Measurements from ENCODE around the gene RTN4RL2. TPM values are rescaled to one million over a fixed set of nuclear protein-coding genes. Genes with fewer than 3 reads are reported as not detected.
A peak's percentile ranks its signal among the peaks of the same experiment; 100 is the strongest.

RTN4RL2 gene
- total RNA-seq, 1 donor: 0.36 TPM

DNA sequence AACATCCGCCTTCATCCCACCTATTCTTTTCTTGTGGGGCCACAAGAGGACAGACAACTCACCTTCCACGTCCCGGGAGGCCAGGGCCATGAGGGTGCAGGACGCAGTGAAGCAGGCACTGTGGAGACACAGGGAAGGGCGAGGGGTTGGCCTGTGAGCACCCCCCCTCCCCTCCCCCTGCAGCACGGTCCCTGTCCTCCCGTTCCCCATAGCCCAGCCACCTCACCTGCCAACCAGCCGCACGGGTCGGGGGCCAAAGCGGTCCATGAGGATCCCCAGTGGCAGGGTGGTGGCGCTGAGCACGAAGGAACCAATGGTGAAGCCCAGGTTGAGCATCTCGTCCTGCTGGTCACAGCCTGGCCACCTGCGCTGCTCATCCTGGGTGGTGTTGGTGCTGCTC, 40.6 kb downstream of the RTN4RL2 start:
- Histone ChIP-seq H3K9me3 (ENCODE audit: low read depth, low read length) (no peaks in the 10 kb centered on the region), H3K4me2 (ENCODE audit: insufficient read depth, low read length) (no peak overlapping the region), H3K79me2 (ENCODE audit: insufficient read depth, low read length) (no peaks in the 10 kb centered on the region), H4K20me1 (ENCODE audit: insufficient read depth, low read length) (no peaks in the 10 kb centered on the region), H2AFZ (ENCODE audit: low read length) (no peak overlapping the region), H3K4me3 (ENCODE audit: insufficient read depth, low read length) (no peak overlapping the region), H3K4me1 (ENCODE audit: insufficient read depth, low read length) (peaks cover 9% of the 10 kb centered on the region), H3K36me3 (ENCODE audit: insufficient read depth, low read length) (no peaks in the 10 kb centered on the region), H3K27me3 (ENCODE audit: insufficient read depth, low read length) (no peaks in the 10 kb centered on the region), H3K27ac (ENCODE audit: low read depth, low read length) (no peak overlapping the region)
- TF ChIP-seq, protein P1, sequence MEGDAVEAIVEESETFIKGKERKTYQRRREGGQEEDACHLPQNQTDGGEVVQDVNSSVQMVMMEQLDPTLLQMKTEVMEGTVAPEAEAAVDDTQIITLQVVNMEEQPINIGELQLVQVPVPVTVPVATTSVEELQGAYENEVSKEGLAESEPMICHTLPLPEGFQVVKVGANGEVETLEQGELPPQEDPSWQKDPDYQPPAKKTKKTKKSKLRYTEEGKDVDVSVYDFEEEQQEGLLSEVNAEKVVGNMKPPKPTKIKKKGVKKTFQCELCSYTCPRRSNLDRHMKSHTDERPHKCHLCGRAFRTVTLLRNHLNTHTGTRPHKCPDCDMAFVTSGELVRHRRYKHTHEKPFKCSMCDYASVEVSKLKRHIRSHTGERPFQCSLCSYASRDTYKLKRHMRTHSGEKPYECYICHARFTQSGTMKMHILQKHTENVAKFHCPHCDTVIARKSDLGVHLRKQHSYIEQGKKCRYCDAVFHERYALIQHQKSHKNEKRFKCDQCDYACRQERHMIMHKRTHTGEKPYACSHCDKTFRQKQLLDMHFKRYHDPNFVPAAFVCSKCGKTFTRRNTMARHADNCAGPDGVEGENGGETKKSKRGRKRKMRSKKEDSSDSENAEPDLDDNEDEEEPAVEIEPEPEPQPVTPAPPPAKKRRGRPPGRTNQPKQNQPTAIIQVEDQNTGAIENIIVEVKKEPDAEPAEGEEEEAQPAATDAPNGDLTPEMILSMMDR (IDR thresholded peaks at IDR 0.05; ENCODE audit: extremely low read depth, low read depth, low read length): no peak
- peak; percentile 60 for DNase-seq (ENCODE audit: insufficient read length, low spot score, missing footprints)

DNA sequence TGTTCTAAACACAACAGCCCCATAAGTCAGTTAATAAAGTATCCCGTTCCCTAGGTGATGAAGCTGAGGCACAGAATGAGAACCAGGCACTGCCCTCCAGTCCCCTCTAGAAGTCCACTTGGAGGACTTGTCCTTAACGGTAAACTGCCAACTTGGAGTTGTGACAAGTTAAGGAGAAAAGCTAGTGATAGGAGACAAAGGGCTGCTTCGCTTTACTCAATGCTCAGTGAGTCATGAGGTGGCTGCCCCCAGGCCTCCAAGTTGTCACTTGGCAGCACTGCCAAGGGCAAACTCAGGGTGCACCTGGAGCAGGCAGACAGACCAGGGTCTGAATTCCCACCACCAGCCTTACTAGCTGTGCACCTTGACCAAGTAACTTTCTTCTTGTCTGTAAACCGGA, 41.6 kb downstream of the RTN4RL2 start:
- Histone ChIP-seq H3K79me2 (ENCODE audit: insufficient read depth, low read length) (no peaks in the 10 kb centered on the region), H3K9me3 (ENCODE audit: low read depth, low read length) (no peaks in the 10 kb centered on the region), H3K36me3 (ENCODE audit: insufficient read depth, low read length) (no peaks in the 10 kb centered on the region), H3K27ac (ENCODE audit: low read depth, low read length) (no peak overlapping the region), H3K27me3 (ENCODE audit: insufficient read depth, low read length) (no peaks in the 10 kb centered on the region), H4K20me1 (ENCODE audit: insufficient read depth, low read length) (no peaks in the 10 kb centered on the region), H3K4me3 (ENCODE audit: insufficient read depth, low read length) (no peak overlapping the region), H2AFZ (ENCODE audit: low read length) (no peak overlapping the region), H3K4me2 (ENCODE audit: insufficient read depth, low read length) (no peak overlapping the region), H3K4me1 (ENCODE audit: insufficient read depth, low read length) (peaks cover 9% of the 10 kb centered on the region)
- DNase-seq (ENCODE audit: insufficient read length, low spot score, missing footprints): peak; percentile 74
- TF ChIP-seq, protein P1 (IDR thresholded peaks at IDR 0.05; ENCODE audit: extremely low read depth, low read depth, low read length): no peak

DNA sequence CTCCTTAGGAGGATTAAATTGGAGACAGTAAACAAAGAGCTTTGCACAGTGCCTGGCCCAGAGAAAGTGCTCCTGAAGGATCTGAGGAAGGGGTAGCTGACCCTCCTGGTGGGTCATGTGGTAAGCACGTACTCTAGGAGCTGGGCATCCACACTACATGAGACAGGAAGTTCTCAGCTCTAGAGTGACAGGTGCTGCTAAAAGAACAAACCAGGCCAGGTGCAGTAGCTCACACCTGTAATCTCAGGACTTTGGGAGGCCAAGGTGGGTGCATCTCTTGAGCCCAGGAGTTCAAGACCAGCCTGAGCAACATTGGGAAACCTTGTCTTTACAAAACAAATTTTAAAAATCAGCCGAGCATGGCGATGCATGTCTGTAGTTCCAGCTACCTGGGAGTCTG, 42.0 kb downstream of the RTN4RL2 start:
- H3K36me3 ChIP-seq (ENCODE audit: insufficient read depth, low read length): no peaks in the 10 kb centered on the region
- H3K9me3 ChIP-seq (ENCODE audit: low read depth, low read length): no peaks in the 10 kb centered on the region
- no peak for DNase-seq (ENCODE audit: insufficient read length, low spot score, missing footprints)
- H3K27me3 ChIP-seq (ENCODE audit: insufficient read depth, low read length): no peaks in the 10 kb centered on the region
- H3K4me1 ChIP-seq (ENCODE audit: insufficient read depth, low read length): peaks cover 9% of the 10 kb centered on the region
- no peak overlapping the region for H3K27ac ChIP-seq (ENCODE audit: low read depth, low read length)
- no peak overlapping the region for H3K4me2 ChIP-seq (ENCODE audit: insufficient read depth, low read length)
- H3K79me2 ChIP-seq (ENCODE audit: insufficient read depth, low read length): no peaks in the 10 kb centered on the region
- TF ChIP-seq, protein P1 (IDR thresholded peaks at IDR 0.05; ENCODE audit: extremely low read depth, low read depth, low read length): no peak
- H3K4me3 ChIP-seq (ENCODE audit: insufficient read depth, low read length): no peak overlapping the region
- no peak overlapping the region for H2AFZ ChIP-seq (ENCODE audit: low read length)
- H4K20me1 ChIP-seq (ENCODE audit: insufficient read depth, low read length): no peaks in the 10 kb centered on the region

DNA sequence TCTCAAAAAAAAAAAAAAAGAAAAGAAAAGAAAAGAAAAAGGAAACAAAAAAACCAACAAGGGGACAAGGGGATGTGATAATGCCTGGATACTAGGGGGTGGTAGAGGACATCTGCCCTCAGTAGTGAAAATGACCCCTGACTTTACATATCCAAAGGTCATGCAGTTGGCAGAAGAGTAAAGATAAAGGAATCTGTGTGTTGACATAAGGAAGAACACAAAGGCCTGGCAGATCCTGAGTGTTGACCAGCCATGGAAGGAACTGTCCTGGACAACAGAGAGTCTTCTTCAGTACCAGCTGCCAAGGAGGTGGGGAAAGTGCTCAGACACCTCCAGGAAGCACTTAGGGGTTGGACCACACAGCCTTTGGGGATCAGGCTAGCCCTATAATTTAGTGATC, 42.5 kb downstream of the RTN4RL2 start:
- no peaks in the 10 kb centered on the region for H3K9me3 ChIP-seq (ENCODE audit: low read depth, low read length)
- no peak overlapping the region for H3K4me2 ChIP-seq (ENCODE audit: insufficient read depth, low read length)
- H3K27me3 ChIP-seq (ENCODE audit: insufficient read depth, low read length): no peaks in the 10 kb centered on the region
- no peaks in the 10 kb centered on the region for H4K20me1 ChIP-seq (ENCODE audit: insufficient read depth, low read length)
- no peak overlapping the region for H3K27ac ChIP-seq (ENCODE audit: low read depth, low read length)
- H3K79me2 ChIP-seq (ENCODE audit: insufficient read depth, low read length): no peaks in the 10 kb centered on the region
- peaks cover 9% of the 10 kb centered on the region for H3K4me1 ChIP-seq (ENCODE audit: insufficient read depth, low read length)
- TF ChIP-seq, protein P1 (IDR thresholded peaks at IDR 0.05; ENCODE audit: extremely low read depth, low read depth, low read length): no peak
- no peaks in the 10 kb centered on the region for H3K36me3 ChIP-seq (ENCODE audit: insufficient read depth, low read length)
- peak; percentile 78 for DNase-seq (ENCODE audit: insufficient read length, low spot score, missing footprints)
- no peak overlapping the region for H3K4me3 ChIP-seq (ENCODE audit: insufficient read depth, low read length)
- H2AFZ ChIP-seq (ENCODE audit: low read length): no peak overlapping the region
